CD4-positive, alpha-beta T cell (primary cell): ENCODE results near the gene ZNF697. TPM values are rescaled to one million over a fixed set of nuclear protein-coding genes. Genes with fewer than 3 reads are reported as not detected.

Source experiments
- ATAC-seq: fragments of 200-7000 bp; cut with Tn5 transposase; one replicate; pipeline ENCODE4 v1.10.0; 2022; ENCODE audit warnings: mild to moderate bottlenecking; ENCODE audit not compliant: poor library complexity
- CTCF ChIA-PET: fragments of 350-600 bp; sonication (Branson Sonifier 250); formaldehyde crosslinking; loops from one replicate; lab custom pipeline; 2021; ENCODE audit warnings: antibody characterized with exemption, inconsistent platforms; lab: Charles Lee
- POLR2A ChIA-PET: fragments of 350-600 bp; sonication (Branson Sonifier 250); formaldehyde crosslinking; loops from one replicate; lab custom pipeline; 2021; ENCODE audit warnings: antibody characterized with exemption, inconsistent platforms; lab: Charles Lee
- DNase-seq, 14 experiments: peaks; one replicate each; pipeline ENCODE4 v3.0.0-alpha.2; 2013 to 2020; ENCODE audit warnings: mixed read lengths in 2 of 14
- H3K27ac ChIP-seq, 2 donors: one replicate each; pipeline versions ENCODE4 v1.5.1 to v1.7.0; 2013; ENCODE audit warnings: low read length in 2 of 2, low read depth in 1 of 2, mild to moderate bottlenecking in 1 of 2
- H3K27me3 ChIP-seq, 2 experiments: 1 replicate in 1 of 2; 2 replicates in 1 of 2; pipeline versions ENCODE4 v1.6.1 to v1.7.0; 2013; ENCODE audit warnings: low read length in 2 of 2, control low read depth in 1 of 2, mild to moderate bottlenecking in 1 of 2, moderate library complexity in 1 of 2; ENCODE audit not compliant: insufficient read depth in 2 of 2, control insufficient read depth in 1 of 2
- H3K36me3 ChIP-seq: one replicate; pipeline ENCODE4 v1.6.1; 2013; ENCODE audit warnings: low read length, control low read depth; ENCODE audit not compliant: insufficient read depth
- H3K4me1 ChIP-seq: one replicate; pipeline ENCODE4 v1.6.1; 2013; ENCODE audit warnings: low read length, control low read depth; ENCODE audit not compliant: insufficient read depth
- H3K4me3 ChIP-seq: one replicate; pipeline ENCODE4 v1.5.1; 2013; ENCODE audit warnings: mild to moderate bottlenecking, low read length, moderate library complexity
- H3K9me3 ChIP-seq, 2 experiments: 1 replicate in 1 of 2; 2 replicates in 1 of 2; pipeline versions ENCODE4 v1.6.1 to v1.7.0; 2013; ENCODE audit warnings: low read length in 2 of 2, mild to moderate bottlenecking in 2 of 2, control low read depth in 1 of 2, moderate library complexity in 1 of 2; ENCODE audit not compliant: control insufficient read depth in 1 of 2, insufficient read depth in 1 of 2
- H3K27ac Mint-ChIP-seq: one replicate; pipeline ENCODE4 v1.8.0; 2020; ENCODE audit warnings: mixed read lengths
- H3K27me3 Mint-ChIP-seq: one replicate; pipeline ENCODE4 v1.8.0; 2021; ENCODE audit warnings: mixed read lengths
- H3K36me3 Mint-ChIP-seq: one replicate; pipeline ENCODE4 v1.8.0; 2021; ENCODE audit warnings: low read depth, mixed read lengths
- H3K4me1 Mint-ChIP-seq: one replicate; pipeline ENCODE4 v1.8.0; 2021; ENCODE audit warnings: low read depth, mixed read lengths
- H3K4me3 Mint-ChIP-seq: one replicate; pipeline ENCODE4 v1.8.0; 2020; ENCODE audit warnings: mild to moderate bottlenecking, mixed read lengths
- H3K9me3 Mint-ChIP-seq: one replicate; pipeline ENCODE4 v1.8.0; 2020; ENCODE audit warnings: mixed read lengths
- intact Hi-C, 2 experiments: fragments of 100-400 bp; cut with DNase I in 1 of 2; cut with micrococcal nuclease in 1 of 2; formaldehyde crosslinking; loops; one replicate each; pipeline versions ENCODE4 v1.15.1 to v1.9.0; 2023 to 2025; cut with DNase I, micrococcal nuclease
- total RNA-seq, 174 experiments: library from RNA in 2 of 174; stranded (reverse) in 2 of 174; gene quantifications; one replicate each; pipeline ENCODE4 v1.2.3 and lab custom pipeline; 2021 to 2026
- TF ChIP-seq, protein P1 (sequence below): fragments of 200-600 bp; IDR thresholded peaks from one replicate; pipeline ENCODE4 v1.8.0; 2022; ENCODE audit warnings: antibody characterized with exemption, mild to moderate bottlenecking

Gene ZNF697
- total RNA-seq, 2 experiments from 2014 or later: 0.05 to 0.06 TPM

DNA sequence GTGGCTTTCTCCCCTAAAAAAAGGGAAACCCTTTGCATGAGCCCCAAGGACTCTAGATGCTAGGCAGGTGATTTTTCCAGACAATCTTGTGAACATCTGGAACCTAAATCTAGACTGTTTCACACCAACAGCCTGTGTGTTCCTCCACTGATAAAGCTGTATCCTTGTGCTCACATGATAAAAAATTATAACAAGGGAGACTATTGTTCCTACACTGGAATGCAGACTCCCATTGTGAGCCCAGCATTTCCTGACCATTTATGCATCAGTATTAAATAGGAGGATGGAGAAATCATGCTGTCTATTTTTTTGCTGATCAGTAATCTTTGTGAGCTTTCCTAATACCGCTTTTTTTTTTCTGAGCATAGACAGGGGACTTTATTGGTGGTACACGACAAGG is 52.5 kb downstream of the ZNF697 start:
- POLR2A ChIA-PET: no interaction called here
- Histone ChIP-seq H3K27me3 (peaks cover 0 to 2% of the 10 kb centered on the region in 2 experiments), H3K4me1 (no peaks in the 10 kb centered on the region), H3K4me3 (no peak overlapping the region), H3K27ac (no peak overlapping the region), H3K36me3 (no peaks in the 10 kb centered on the region), H3K9me3 (no peaks in the 10 kb centered on the region)
- no peak overlapping the region for H3K4me3 Mint-ChIP-seq
- CTCF ChIA-PET: no interaction called here
- H3K4me1 Mint-ChIP-seq: no peaks in the 10 kb centered on the region
- intact Hi-C loops: no loop called here
- ATAC-seq (no peak), DNase-seq (no peak)
- no peak overlapping the region for H3K27ac Mint-ChIP-seq
- no peaks in the 10 kb centered on the region for H3K9me3 Mint-ChIP-seq
- TF ChIP-seq, protein P1, sequence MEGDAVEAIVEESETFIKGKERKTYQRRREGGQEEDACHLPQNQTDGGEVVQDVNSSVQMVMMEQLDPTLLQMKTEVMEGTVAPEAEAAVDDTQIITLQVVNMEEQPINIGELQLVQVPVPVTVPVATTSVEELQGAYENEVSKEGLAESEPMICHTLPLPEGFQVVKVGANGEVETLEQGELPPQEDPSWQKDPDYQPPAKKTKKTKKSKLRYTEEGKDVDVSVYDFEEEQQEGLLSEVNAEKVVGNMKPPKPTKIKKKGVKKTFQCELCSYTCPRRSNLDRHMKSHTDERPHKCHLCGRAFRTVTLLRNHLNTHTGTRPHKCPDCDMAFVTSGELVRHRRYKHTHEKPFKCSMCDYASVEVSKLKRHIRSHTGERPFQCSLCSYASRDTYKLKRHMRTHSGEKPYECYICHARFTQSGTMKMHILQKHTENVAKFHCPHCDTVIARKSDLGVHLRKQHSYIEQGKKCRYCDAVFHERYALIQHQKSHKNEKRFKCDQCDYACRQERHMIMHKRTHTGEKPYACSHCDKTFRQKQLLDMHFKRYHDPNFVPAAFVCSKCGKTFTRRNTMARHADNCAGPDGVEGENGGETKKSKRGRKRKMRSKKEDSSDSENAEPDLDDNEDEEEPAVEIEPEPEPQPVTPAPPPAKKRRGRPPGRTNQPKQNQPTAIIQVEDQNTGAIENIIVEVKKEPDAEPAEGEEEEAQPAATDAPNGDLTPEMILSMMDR: no peak
- H3K27me3 Mint-ChIP-seq: peaks cover 6% of the 10 kb centered on the region
- H3K36me3 Mint-ChIP-seq: no peaks in the 10 kb centered on the region

- Mint-ChIP-seq H3K27ac (no peak overlapping the region), H3K36me3 (no peaks in the 10 kb centered on the region), H3K4me1 (no peaks in the 10 kb centered on the region), H3K9me3 (no peaks in the 10 kb centered on the region), H3K4me3 (no peak overlapping the region), H3K27me3 (peaks cover 2% of the 10 kb centered on the region)
- DNase-seq (no peak), ATAC-seq (no peak)
- peaks cover 0 to 2% of the 10 kb centered on the region in 2 experiments for H3K27me3 ChIP-seq
- H3K27ac ChIP-seq: no peak overlapping the region
- H3K36me3 ChIP-seq: no peaks in the 10 kb centered on the region
- CTCF ChIA-PET: no interaction called here
- TF ChIP-seq, protein P1: no peak
- POLR2A ChIA-PET: no interaction called here
- H3K9me3 ChIP-seq: no peaks in the 10 kb centered on the region
- intact Hi-C loops: no loop called here
- no peak overlapping the region for H3K4me3 ChIP-seq
- H3K4me1 ChIP-seq: no peaks in the 10 kb centered on the region
Observed at GRCh38 chr1:119595168-119595567, 52.9 kb downstream of the ZNF697 start.

GRCh38 chr1:119594376-119594775 is 53.7 kb downstream of the ZNF697 start:
- H3K4me1 ChIP-seq: no peaks in the 10 kb centered on the region
- ChIA-PET CTCF (no interaction called here), POLR2A (no interaction called here)
- H3K27ac ChIP-seq: no peak overlapping the region
- Mint-ChIP-seq H3K27me3 (no peaks in the 10 kb centered on the region), H3K4me3 (no peak overlapping the region), H3K4me1 (no peaks in the 10 kb centered on the region), H3K27ac (no peak overlapping the region), H3K36me3 (no peaks in the 10 kb centered on the region), H3K9me3 (no peaks in the 10 kb centered on the region)
- intact Hi-C loops: no loop called here
- H3K4me3 ChIP-seq: no peak overlapping the region
- peaks cover 0 to 2% of the 10 kb centered on the region in 2 experiments for H3K27me3 ChIP-seq
- H3K36me3 ChIP-seq: no peaks in the 10 kb centered on the region
- ATAC-seq (no peak), DNase-seq (no peak)
- H3K9me3 ChIP-seq: no peaks in the 10 kb centered on the region
- TF ChIP-seq, protein P1: no peak
